ENCODE measurements around the gene RND3.

RND3 gene

GRCh38 chr2:150491943-150492342 is 4.5 kb upstream of the RND3 start:
- DNase-seq (ENCODE audit: low read depth): peak; percentile 92

GRCh38 chr2:150491430-150491829 is 4.0 kb upstream of the RND3 start:
- DNase-seq (ENCODE audit: low read depth): peak; percentile 26

GRCh38 chr2:150490466-150490865 is 3.0 kb upstream of the RND3 start:
- DNase-seq (ENCODE audit: low read depth): no peak

GRCh38 chr2:150486539-150487484 is 655 bp downstream of the RND3 start:
- peak; percentile 59 for DNase-seq (ENCODE audit: low read depth)

GRCh38 chr2:150485871-150486538 is 1.5 kb downstream of the RND3 start:
- peak; percentile 87 for DNase-seq (ENCODE audit: low read depth)

- peak; percentile 72 for DNase-seq (ENCODE audit: low read depth)
Measured at GRCh38 chr2:150485114-150485870, 2.2 kb downstream of the RND3 start.

GRCh38 chr2:150484461-150485021 is 2.9 kb downstream of the RND3 start:
- DNase-seq (ENCODE audit: low read depth): peak; percentile 38

GRCh38 chr2:150484006-150484405 is 3.5 kb downstream of the RND3 start:
- DNase-seq (ENCODE audit: low read depth): peak; percentile 22

- DNase-seq (ENCODE audit: low read depth): no peak
Measured at GRCh38 chr2:150483532-150483931, 3.9 kb downstream of the RND3 start.

- DNase-seq (ENCODE audit: low read depth): peak; percentile 20
Measured at GRCh38 chr2:150482667-150483400, 4.6 kb downstream of the RND3 start.

- peak; percentile 23 for DNase-seq (ENCODE audit: low read depth)
Measured at GRCh38 chr2:150482111-150482510, 5.4 kb downstream of the RND3 start.

- DNase-seq (ENCODE audit: low read depth): peak; percentile 35
Measured at GRCh38 chr2:150480971-150481830, 6.3 kb downstream of the RND3 start.

GRCh38 chr2:150480241-150480640 is 7.2 kb downstream of the RND3 start:
- DNase-seq (ENCODE audit: low read depth): peak; percentile 56

GRCh38 chr2:150479075-150479915 is 8.2 kb downstream of the RND3 start:
- DNase-seq (ENCODE audit: low read depth): peak; percentile 71

- peak; percentile 34 for DNase-seq (ENCODE audit: low read depth)
Measured at GRCh38 chr2:150478200-150478974, 9.1 kb downstream of the RND3 start.

GRCh38 chr2:150477347-150477746 is 10.1 kb downstream of the RND3 start:
- DNase-seq (ENCODE audit: low read depth): peak; percentile 49

- DNase-seq (ENCODE audit: low read depth): peak; percentile 30
Measured at GRCh38 chr2:150476809-150477302, 10.6 kb downstream of the RND3 start.

GRCh38 chr2:150476286-150476685 is 11.2 kb downstream of the RND3 start:
- DNase-seq (ENCODE audit: low read depth): peak; percentile 36

All from iris pigment epithelial cell (primary cell).